HG02973 (cell line): ENCODE results near the gene TRUB1.
"Not testable (repeated sequence)": the region's sequence is repeated elsewhere in the genome, so short reads cannot be mapped to it uniquely, and the experiment has no call there.

Experiments
- ATAC-seq: cut with Tn5 transposase; IDR thresholded peaks from one replicate; pipeline ENCODE4 v1.9.1; 2021; ENCODE audit warnings: moderate library complexity; ENCODE audit not compliant: unreplicated experiment

The TRUB1 gene

GRCh38 chr10:114923551-114923950 lies 14.4 kb upstream of the TRUB1 start:
- ATAC-seq = no peak

- ATAC-seq = peak; percentile 90
These were observed 12.1 kb upstream of the TRUB1 start for GRCh38 chr10:114925587-114926586.

GRCh38 chr10:114928818-114929217 lies 9.2 kb upstream of the TRUB1 start:
- no peak for ATAC-seq

GRCh38 chr10:114930320-114930719 lies 7.7 kb upstream of the TRUB1 start:
- ATAC-seq = no peak

- ATAC-seq = no peak
These were observed 6.8 kb upstream of the TRUB1 start for GRCh38 chr10:114931072-114931679.

GRCh38 chr10:114932225-114932624 lies 5.8 kb upstream of the TRUB1 start:
- no peak for ATAC-seq

GRCh38 chr10:114932945-114933344 lies 5.0 kb upstream of the TRUB1 start:
- no peak for ATAC-seq

GRCh38 chr10:114933588-114933987 lies 4.4 kb upstream of the TRUB1 start:
- no peak for ATAC-seq

- not testable (repeated sequence) for ATAC-seq
These were observed 4.0 kb upstream of the TRUB1 start for GRCh38 chr10:114933995-114934394.

- ATAC-seq = no peak
These were observed 830 bp downstream of the TRUB1 start for GRCh38 chr10:114938856-114939193.

GRCh38 chr10:114940735-114941134 lies 2.7 kb downstream of the TRUB1 start:
- ATAC-seq = no peak

GRCh38 chr10:114943000-114943399 lies 5.0 kb downstream of the TRUB1 start:
- ATAC-seq = no peak

GRCh38 chr10:114953047-114953446 lies 15.1 kb downstream of the TRUB1 start:
- peak; percentile 65 for ATAC-seq

GRCh38 chr10:114955984-114956383 lies 18.0 kb downstream of the TRUB1 start:
- no peak for ATAC-seq

GRCh38 chr10:114956466-114956865 lies 18.5 kb downstream of the TRUB1 start:
- ATAC-seq = no peak

GRCh38 chr10:114957122-114957521 lies 19.1 kb downstream of the TRUB1 start:
- ATAC-seq = no peak

GRCh38 chr10:114957673-114958072 lies 19.7 kb downstream of the TRUB1 start:
- no peak for ATAC-seq

GRCh38 chr10:114962441-114962840 lies 24.4 kb downstream of the TRUB1 start:
- no peak for ATAC-seq

- no peak for ATAC-seq
These were observed 25.9 kb downstream of the TRUB1 start for GRCh38 chr10:114963908-114964307.

- ATAC-seq = no peak
These were observed 29.1 kb downstream of the TRUB1 start for GRCh38 chr10:114967071-114967470.

GRCh38 chr10:114970515-114970914 lies 32.5 kb downstream of the TRUB1 start:
- no peak for ATAC-seq

GRCh38 chr10:114973306-114973705 lies 35.3 kb downstream of the TRUB1 start:
- ATAC-seq = no peak
